Endothelial cell of umbilical vein (primary cell): ENCODE results near the gene TMEM94. TPM values are rescaled to one million over a fixed set of nuclear protein-coding genes. Genes with fewer than 3 reads are reported as not detected.

Experiments used
- BruUV-seq: library from RNA; stranded (reverse); fragments of 400-500 nt; replicated peaks from 2 replicates; lab custom pipeline; 2021; lab: Mats Ljungman, UMichigan
- CTCF ChIA-PET: fragments of 300-600, 350-600 bp; sonication (Branson Sonifier 250); formaldehyde crosslinking; loops from one replicate; lab custom pipeline; 2021; ENCODE audit warnings: antibody characterized with exemption, inconsistent platforms; lab: Charles Lee
- POLR2A ChIA-PET: fragments of 300-600, 350-600 bp; sonication (Branson Sonifier 250); formaldehyde crosslinking; loops from one replicate; lab custom pipeline; 2021; ENCODE audit warnings: antibody characterized with exemption, inconsistent platforms; lab: Charles Lee
- DNase-seq: peaks from one replicate; pipeline ENCODE4 v3.0.0-alpha.2; 2011; ENCODE audit warnings: low read depth, low spot score
- FAIRE-seq: peaks from 2 replicates; lab custom pipeline; 2011; peaks lifted over from hg19 to GRCh38; lab: Jason Lieb, UNC
- H2AFZ ChIP-seq: 2 replicates; pipeline ENCODE4 v1.6.0; 2012; ENCODE audit warnings: low read depth, low read length, control low read depth, inconsistent platforms
- H3K27ac ChIP-seq: 2 replicates; pipeline ENCODE4 v1.5.1; 2011; ENCODE audit warnings: low read depth, mild to moderate bottlenecking, control low read depth, low read length, moderate library complexity; ENCODE audit not compliant: insufficient read depth
- H3K27me3 ChIP-seq, 2 experiments: 2 replicates each; pipeline versions ENCODE4 v1.6.0 to v1.6.1; 2011; ENCODE audit warnings: low read length in 2 of 2, mixed read lengths in 1 of 2; ENCODE audit not compliant: control insufficient read depth in 2 of 2, insufficient read depth in 2 of 2
- H3K36me3 ChIP-seq, 2 experiments: 2 replicates in 1 of 2; 3 replicates in 1 of 2; pipeline ENCODE4 v1.5.1; 2011; ENCODE audit warnings: low read length in 2 of 2, mild to moderate bottlenecking in 1 of 2, moderate library complexity in 1 of 2; ENCODE audit not compliant: control insufficient read depth in 2 of 2, insufficient read depth in 2 of 2; ENCODE audit errors: extremely low read depth in 1 of 2
- H3K4me1 ChIP-seq: 3 replicates; pipeline ENCODE4 v1.5.1; 2011; ENCODE audit warnings: mild to moderate bottlenecking, low read length; ENCODE audit not compliant: control insufficient read depth, insufficient read depth; ENCODE audit errors: extremely low read depth
- H3K4me2 ChIP-seq: 2 replicates; pipeline ENCODE4 v1.6.1; 2011; ENCODE audit warnings: low read length, control low read depth, mixed read lengths; ENCODE audit not compliant: insufficient read depth
- H3K4me3 ChIP-seq, 3 experiments: fragments of 200-600 bp in 1 of 3; sonication (generic), shearing (Covaris generic) in 1 of 3; replicated peaks in 1 of 3; 2 replicates each; pipeline ENCODE4 v1.5.1; 2011 to 2016; ENCODE audit warnings: control low read depth in 3 of 3, low read length in 3 of 3, mild to moderate bottlenecking in 2 of 3, inconsistent platforms in 1 of 3, low read depth in 1 of 3, moderate library complexity in 1 of 3; ENCODE audit not compliant: insufficient read depth in 1 of 3
- H3K79me2 ChIP-seq: 2 replicates; pipeline ENCODE4 v1.6.0; 2012; ENCODE audit warnings: low read length, inconsistent platforms; ENCODE audit not compliant: control insufficient read depth, insufficient read depth
- H3K9ac ChIP-seq: replicated peaks from 2 replicates; pipeline ENCODE3; 2011; ENCODE audit warnings: low read length, control low read depth; ENCODE audit not compliant: insufficient read depth; ENCODE audit errors: extremely low read depth
- H3K9me1 ChIP-seq: replicated peaks from 3 replicates; pipeline ENCODE4 v1.6.0; 2011; ENCODE audit warnings: mild to moderate bottlenecking, low read length; ENCODE audit not compliant: control insufficient read depth, insufficient read depth; ENCODE audit errors: extremely low read depth
- H3K9me3 ChIP-seq: replicated peaks from 2 replicates; pipeline ENCODE4 v1.5.1; 2012; ENCODE audit warnings: low read length, inconsistent platforms; ENCODE audit not compliant: control insufficient read depth, insufficient read depth
- H4K20me1 ChIP-seq: replicated peaks from 2 replicates; pipeline ENCODE3; 2011; ENCODE audit warnings: mild to moderate bottlenecking, low read length; ENCODE audit not compliant: control insufficient read depth, insufficient read depth; ENCODE audit errors: extremely low read depth
- CTCF ChIP-seq, 2 donors: IDR thresholded peaks; 1 replicate in 1 of 2; 2 replicates in 1 of 2; pipeline ENCODE4 v1.5.1; 2011; ENCODE audit warnings: low read length in 2 of 2, mild to moderate bottlenecking in 2 of 2, moderate library complexity in 2 of 2, control low read depth in 1 of 2, inconsistent platforms in 1 of 2, low read depth in 1 of 2; ENCODE audit not compliant: insufficient read depth in 1 of 2; ENCODE audit errors: extremely low read depth in 1 of 2
- EZH2 ChIP-seq: IDR thresholded peaks from 2 replicates; pipeline ENCODE4 v1.6.1; 2012; ENCODE audit warnings: borderline replicate concordance, low read depth, mild to moderate bottlenecking, moderate library complexity, low read length, inconsistent platforms; ENCODE audit not compliant: severe bottlenecking
- FOS ChIP-seq: IDR thresholded peaks from 2 replicates; pipeline ENCODE4 v1.6.1; 2011; ENCODE audit warnings: mild to moderate bottlenecking, low read length, moderate library complexity, borderline replicate concordance; ENCODE audit not compliant: insufficient read depth
- GATA2 ChIP-seq: IDR thresholded peaks from 2 replicates; pipeline ENCODE4 v1.7.0; 2011; ENCODE audit warnings: low read depth, mild to moderate bottlenecking, moderate library complexity, mixed read lengths, low read length; ENCODE audit not compliant: insufficient read length, insufficient read depth
- MAX ChIP-seq: IDR thresholded peaks from 2 replicates; pipeline ENCODE4 v1.6.1; 2011; ENCODE audit not compliant: insufficient read depth, insufficient read length
- MYC ChIP-seq: IDR thresholded peaks from one replicate; pipeline ENCODE4 v1.6.1; 2011; ENCODE audit warnings: mild to moderate bottlenecking, low read depth, low read length
- POLR2A ChIP-seq: IDR thresholded peaks from 2 replicates; pipeline ENCODE4 v1.6.1; 2012; ENCODE audit warnings: low read depth, mild to moderate bottlenecking, control low read depth, low read length
- dilution Hi-C: fragments of 300-500 bp; cut with MboI; formaldehyde crosslinking; loops from one replicate; pipeline ENCODE4 v1.15.0; 2019; ENCODE audit warnings: low sequenced_read_pairs; ENCODE audit not compliant: extremely low pct_ligation_motif_present
- intact Hi-C: fragments of 100-400 bp; cut with micrococcal nuclease; formaldehyde crosslinking; loops from one replicate; pipeline ENCODE4 v1.10.0; 2022
- polyA plus RNA-seq, 4 experiments: library from polyadenylated mRNA; depleted of rRNA in 3 of 4; stranded (reverse) in 3 of 4; unstranded in 1 of 4; fragments of >200 nt; gene quantifications; 2 replicates each; pipeline versions ENCODE4 v1.2.1 to v1.2.3, GENCODE V29; 2011 to 2012; ENCODE audit warnings: missing spikeins in 1 of 4
- total RNA-seq: library from RNA; stranded (reverse); gene quantifications from 2 replicates; pipeline ENCODE4 v1.2.3, GENCODE V29; 2021

The TMEM94 gene
- total and polyA plus RNA-seq, 2 donors (not counting 3 experiments of a cell fraction or from before 2014, with no cell fraction given) = 69.2 to 75.9 TPM

GRCh38 chr17:75502072-75502720, 45.8 kb downstream of the TMEM94 start:
- Histone ChIP-seq H3K9me1 (no peaks in the 10 kb centered on the region), H3K27me3 (no peaks in the 10 kb centered on the region), H3K4me2 (no peak overlapping the region), H3K4me3 (no peak overlapping the region), H3K79me2 (no peaks in the 10 kb centered on the region), H3K9me3 (no peaks in the 10 kb centered on the region), H3K27ac (no peak overlapping the region), H3K9ac (no peak overlapping the region), H2AFZ (no peak overlapping the region), H3K36me3 (peaks cover 0 to 36% of the 10 kb centered on the region in 2 experiments), H4K20me1 (no peaks in the 10 kb centered on the region), H3K4me1 (peaks cover 3% of the 10 kb centered on the region)
- TF ChIP-seq MAX = no peak
- no peak for TF ChIP-seq FOS
- TF ChIP-seq EZH2 = no peak
- TF ChIP-seq GATA2 = no peak
- no peak for TF ChIP-seq CTCF (IDR thresholded peaks at IDR 0.05; ENCODE audit: extremely low read depth in 1 of 2, insufficient read depth in 1 of 2, low read depth in 1 of 2, low read length in 2 of 2)
- no peak for TF ChIP-seq POLR2A
- TF ChIP-seq MYC = no peak
- no TSS peak for BruUV-seq
- DNase-seq (no peak), FAIRE-seq (no peak)
- ChIA-PET CTCF (interaction anchor here (2.2 kb wide), 1 partner anchor 15 kb away, joined by 7 read pairs; the partner anchor contains the start of gene TSEN54), POLR2A (no interaction called here)
- dilution Hi-C loops (no loop called here), intact Hi-C loops (no loop called here)
